ENCODE results near the gene MPPED2. TPM values are rescaled to one million over a fixed set of nuclear protein-coding genes. Genes with fewer than 3 reads are reported as not detected.

The MPPED2 gene
- total and polyA plus RNA-seq, 8 donors: 0.12 to 10.3 (median 2.5) TPM

- Histone ChIP-seq H3K27ac (no peak overlapping the region), H3K4me1 (peaks cover 0 to 17% (median 4%) of the 10 kb centered on the region in 4 donors), H3K27me3 (no peaks in the 10 kb centered on the region), H3K36me3 (no peaks in the 10 kb centered on the region), H3K4me3 (no peak overlapping the region), H3K9me3 (no peaks in the 10 kb centered on the region)
- no peak for DNase-seq
- intact Hi-C loops (cut with DNase I; ENCODE audit: low total_unique reads): no loop called here
- TF ChIP-seq CTCF (IDR thresholded peaks at IDR 0.05) (no peak), POLR2A (IDR thresholded peaks at IDR 0.05) (no peak), POLR2AphosphoS5 (IDR thresholded peaks at IDR 0.05) (no peak), EP300 (IDR thresholded peaks at IDR 0.05) (no peak)
- 29 to 44% (median 37%) methylated on average over 5 of the region's 5 CpGs for WGBS, 5 donors
These were observed 104.8 kb downstream of the MPPED2 start for GRCh38 chr11:30481330-30481729.

- Histone ChIP-seq H3K27me3 (no peaks in the 10 kb centered on the region), H3K9me3 (no peaks in the 10 kb centered on the region), H3K27ac (no peak overlapping the region), H3K36me3 (no peaks in the 10 kb centered on the region), H3K4me1 (peaks cover 0 to 17% (median 4%) of the 10 kb centered on the region in 4 donors), H3K4me3 (no peak overlapping the region)
- WGBS, 5 donors: 73 to 84% (median 79%) methylated on average over 4 of the region's 4 CpGs
- no peak for DNase-seq
- TF ChIP-seq POLR2AphosphoS5 (IDR thresholded peaks at IDR 0.05): no peak
- no peak for TF ChIP-seq POLR2A (IDR thresholded peaks at IDR 0.05)
- TF ChIP-seq CTCF (IDR thresholded peaks at IDR 0.05): no peak
- TF ChIP-seq EP300 (IDR thresholded peaks at IDR 0.05): no peak
- intact Hi-C loops (cut with DNase I; ENCODE audit: low total_unique reads): no loop called here
These were observed 106.3 kb downstream of the MPPED2 start for GRCh38 chr11:30479899-30480298.

- peak in 1 of 2 donors; percentile 59 for DNase-seq
- H3K36me3 ChIP-seq: no peaks in the 10 kb centered on the region
- intact Hi-C loops (cut with DNase I; ENCODE audit: low total_unique reads): no loop called here
- H3K27me3 ChIP-seq: no peaks in the 10 kb centered on the region
- 48 to 90% (median 76%) methylated on average over 3 of the region's 3 CpGs for WGBS, 5 donors
- no peak for TF ChIP-seq EP300 (IDR thresholded peaks at IDR 0.05)
- no peak for TF ChIP-seq POLR2AphosphoS5 (IDR thresholded peaks at IDR 0.05)
- TF ChIP-seq CTCF (IDR thresholded peaks at IDR 0.05): no peak
- TF ChIP-seq POLR2A (IDR thresholded peaks at IDR 0.05): no peak
- H3K27ac ChIP-seq: peak overlapping the region in 1 of 5 donors; percentile 6
- no peaks in the 10 kb centered on the region for H3K9me3 ChIP-seq
- H3K4me3 ChIP-seq: no peak overlapping the region
- peaks cover 0 to 17% (median 4%) of the 10 kb centered on the region in 4 donors for H3K4me1 ChIP-seq
These were observed 107.2 kb downstream of the MPPED2 start for GRCh38 chr11:30478923-30479322.

GRCh38 chr11:30477061-30477460 is 109.1 kb downstream of the MPPED2 start:
- peaks cover 0 to 17% (median 4%) of the 10 kb centered on the region in 4 donors for H3K4me1 ChIP-seq
- TF ChIP-seq EP300 (IDR thresholded peaks at IDR 0.05): no peak
- no peak for DNase-seq
- intact Hi-C loops (cut with DNase I; ENCODE audit: low total_unique reads): no loop called here
- no peak overlapping the region for H3K27ac ChIP-seq
- no peaks in the 10 kb centered on the region for H3K27me3 ChIP-seq
- H3K9me3 ChIP-seq: no peaks in the 10 kb centered on the region
- no peaks in the 10 kb centered on the region for H3K36me3 ChIP-seq
- H3K4me3 ChIP-seq: no peak overlapping the region

GRCh38 chr11:30474151-30474954 is 111.8 kb downstream of the MPPED2 start:
- no peaks in the 10 kb centered on the region for H3K36me3 ChIP-seq
- H3K27ac ChIP-seq: no peak overlapping the region
- no peaks in the 10 kb centered on the region for H3K27me3 ChIP-seq
- H3K9me3 ChIP-seq: no peaks in the 10 kb centered on the region
- H3K4me3 ChIP-seq: no peak overlapping the region
- no peak for TF ChIP-seq EP300 (IDR thresholded peaks at IDR 0.05)
- no peak for TF ChIP-seq CTCF (IDR thresholded peaks at IDR 0.05)
- no peak for TF ChIP-seq POLR2AphosphoS5 (IDR thresholded peaks at IDR 0.05)
- TF ChIP-seq POLR2A (IDR thresholded peaks at IDR 0.05): no peak
- intact Hi-C loops (cut with DNase I; ENCODE audit: low total_unique reads): no loop called here
- no peak for DNase-seq
- peaks cover 0 to 8% (median 0%) of the 10 kb centered on the region in 4 donors for H3K4me1 ChIP-seq
- 72 to 81% (median 75%) methylated on average over 4 of the region's 4 CpGs for WGBS, 5 donors

Data from stomach (tissue), 9 donors.